GM18507 (cell line): ENCODE measurements around the gene NOMO2.
"Not testable (repeated sequence)": the region's sequence is repeated elsewhere in the genome, so short reads cannot be mapped to it uniquely, and the experiment has no call there.

Experiments
- DNase-seq: peaks from one replicate; pipeline ENCODE4 v3.0.0; 2011; ENCODE audit warnings: low read depth; ENCODE audit not compliant: insufficient read length; ENCODE audit errors: extremely low spot score
- FAIRE-seq: peaks from 2 replicates; lab custom pipeline; 2011; peaks lifted over from hg19 to GRCh38; lab: Jason Lieb, UNC

The NOMO2 gene

DNA sequence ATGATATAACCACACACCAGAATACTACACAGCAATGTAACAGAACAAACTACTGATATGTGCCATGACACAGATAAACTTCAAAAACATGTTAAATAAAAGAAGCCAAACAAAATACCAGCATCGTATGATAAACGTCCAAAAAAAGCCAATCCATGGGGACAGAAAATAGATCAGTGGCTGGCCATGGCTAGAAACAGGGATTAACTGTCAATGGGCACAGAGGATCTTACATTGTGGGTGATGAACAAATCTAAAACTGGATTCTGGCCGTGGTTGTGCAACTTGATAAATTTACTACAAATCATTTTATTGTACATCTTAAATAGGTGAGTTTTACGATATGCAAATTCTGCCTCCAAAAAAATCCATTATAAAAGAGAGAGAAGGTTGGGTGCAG, 35.4 kb downstream of the NOMO2 start:
- not testable (repeated sequence) for DNase-seq, FAIRE-seq

DNA sequence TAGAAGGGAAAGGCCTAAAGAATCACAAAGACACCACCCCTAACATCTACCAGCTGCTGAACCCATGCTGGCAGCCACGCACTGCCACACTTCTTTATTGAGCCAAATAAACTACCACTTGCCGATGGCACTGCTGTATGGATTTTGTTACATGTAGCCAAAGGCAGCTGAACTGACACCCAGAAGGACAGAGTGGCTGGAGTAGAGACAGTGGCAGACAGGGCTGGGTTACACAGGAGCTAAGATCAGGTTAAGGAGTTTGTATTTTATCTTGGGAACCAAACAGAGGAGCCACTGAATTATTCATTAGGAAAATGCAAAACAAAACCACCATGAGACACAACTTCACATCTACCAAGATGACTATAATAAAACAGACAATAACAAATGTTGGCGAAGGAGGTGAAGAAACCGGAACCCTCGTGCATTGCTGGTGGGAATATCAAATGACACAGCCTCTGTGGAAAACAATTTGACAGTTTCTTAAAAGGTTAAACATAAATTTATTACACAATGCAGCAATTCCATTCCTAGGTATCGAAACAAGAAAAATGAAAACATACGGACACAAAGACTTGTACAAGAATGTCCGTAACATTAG, 35.9 kb downstream of the NOMO2 start:
- DNase-seq, FAIRE-seq: not testable (repeated sequence)

DNA sequence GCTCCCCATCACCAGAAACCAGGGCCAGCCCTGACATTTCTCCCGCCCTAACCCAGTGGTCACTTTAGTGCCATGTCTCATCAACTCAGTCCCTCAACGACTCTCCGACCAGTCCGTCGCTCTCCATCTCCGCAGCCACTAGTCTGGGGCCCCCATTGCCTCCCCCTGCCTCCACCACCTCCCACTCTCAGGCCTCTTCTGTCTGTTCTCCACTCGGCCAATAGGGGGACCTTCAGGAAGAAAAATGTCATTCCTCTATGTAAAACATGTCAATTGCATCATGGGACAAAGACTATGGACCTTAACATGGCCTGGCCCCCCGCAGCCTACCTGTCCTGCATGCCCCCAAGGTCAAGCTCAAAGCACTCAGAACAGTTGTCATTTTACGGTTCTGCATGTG, 39.3 kb downstream of the NOMO2 start:
- not testable (repeated sequence) for FAIRE-seq, DNase-seq

DNA sequence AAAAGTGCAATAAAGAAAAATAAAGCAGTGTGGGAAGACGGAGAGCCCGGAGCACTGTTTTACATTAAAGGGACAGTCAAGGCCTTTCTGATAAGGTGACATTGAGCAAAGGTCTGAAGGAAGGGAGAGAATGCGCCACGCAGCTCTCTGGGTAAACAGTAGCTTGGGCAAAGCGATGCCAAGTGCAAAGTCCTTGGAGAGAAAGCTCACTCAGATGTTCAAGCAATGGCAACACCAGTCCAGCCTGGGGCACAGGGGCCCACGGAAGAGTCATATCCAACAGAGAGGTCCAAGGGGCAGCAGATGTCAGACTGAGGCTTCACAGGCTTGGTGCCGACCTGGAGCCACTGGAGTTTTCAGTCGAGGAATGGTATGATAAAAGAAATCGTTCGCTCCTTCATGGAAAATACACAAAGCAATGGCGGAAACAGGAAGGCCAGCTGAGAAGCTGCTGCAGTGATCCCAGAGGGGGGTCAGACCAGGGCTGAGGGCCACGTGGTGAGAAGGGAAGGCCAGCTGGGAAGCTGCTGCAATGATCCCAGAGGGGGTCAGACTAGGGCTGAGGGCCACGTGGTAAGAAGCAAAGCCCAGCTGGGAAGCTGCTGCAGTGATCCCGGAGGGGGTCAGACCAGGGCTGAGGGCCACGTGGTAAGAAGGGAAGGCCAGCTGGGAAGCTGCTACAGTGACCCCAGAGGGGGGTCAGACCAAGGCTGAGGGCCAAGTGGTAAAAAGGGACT, 40.3 kb downstream of the NOMO2 start:
- FAIRE-seq, DNase-seq: not testable (repeated sequence)

DNA sequence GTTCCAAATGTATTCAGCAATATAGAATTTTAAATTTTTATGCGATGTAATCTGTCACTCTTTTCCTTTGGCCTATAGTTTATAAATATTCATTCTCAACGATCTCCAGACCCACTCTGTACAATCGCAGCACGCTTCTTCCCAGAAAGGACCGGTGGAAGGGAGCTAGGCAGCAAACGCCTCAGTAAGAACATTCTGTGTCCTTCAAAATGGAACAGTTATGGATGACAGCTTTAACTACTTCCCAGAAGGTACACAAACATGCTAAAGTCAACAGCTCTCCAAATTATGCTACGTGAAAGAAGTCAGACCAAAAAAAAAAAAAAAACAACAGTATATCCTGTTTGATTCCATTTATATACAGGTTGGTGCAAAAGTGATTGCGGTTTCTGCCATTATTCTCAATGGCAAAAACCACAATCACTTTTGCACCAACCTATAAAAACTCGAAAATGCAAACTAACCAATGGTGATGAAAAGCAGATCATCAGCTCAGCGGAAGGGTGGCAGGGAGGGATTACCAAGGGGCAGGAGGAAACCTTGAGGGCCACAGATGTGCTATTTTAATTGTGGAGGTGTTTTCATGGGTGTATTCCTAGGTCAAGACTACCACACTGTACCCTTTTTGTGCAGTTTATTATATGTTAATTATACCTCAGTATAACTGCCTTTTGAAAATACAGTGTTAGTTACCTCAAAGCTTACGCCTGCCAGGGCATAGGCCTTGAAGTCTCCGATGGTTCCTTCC, 43.2 kb downstream of the NOMO2 start:
- not testable (repeated sequence) for DNase-seq, FAIRE-seq

DNA sequence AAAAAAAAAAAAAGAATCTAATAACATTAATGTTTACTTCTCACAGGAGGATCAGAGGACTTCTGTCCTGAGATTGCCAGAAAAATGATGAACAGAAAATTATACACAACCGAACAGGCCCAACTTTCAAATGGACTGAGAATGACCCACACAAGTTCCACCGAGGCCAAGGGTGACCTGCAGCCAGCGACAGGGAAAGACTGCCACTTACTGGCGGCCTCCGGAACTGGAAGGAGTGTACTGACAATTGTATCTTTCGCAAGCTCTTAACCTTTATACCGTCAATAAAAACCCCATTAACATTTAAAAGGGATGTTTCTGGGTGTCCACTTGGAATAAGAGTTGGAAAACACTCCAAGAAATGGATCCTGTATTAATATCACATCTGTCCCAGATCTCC, 63.5 kb downstream of the NOMO2 start:
- not testable (repeated sequence) for DNase-seq

DNA sequence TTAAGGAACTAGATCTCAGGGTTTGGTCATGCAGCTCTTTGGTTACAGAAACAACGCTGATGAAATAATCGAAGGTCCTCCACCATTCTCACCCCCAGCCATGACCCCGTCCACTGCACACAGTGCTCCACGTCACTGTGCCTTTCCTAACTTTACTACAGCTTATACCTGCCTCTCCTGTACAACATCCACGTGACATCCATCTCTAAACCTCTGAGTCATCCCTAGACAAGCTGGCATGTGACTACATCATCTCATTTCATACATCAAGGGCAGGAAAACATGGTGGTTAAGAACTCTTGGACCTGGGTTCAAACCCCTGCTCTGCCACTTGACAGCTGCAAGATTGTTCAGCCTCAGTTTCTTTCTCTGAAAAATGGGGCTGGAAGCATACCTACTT, 64.9 kb downstream of the NOMO2 start:
- not testable (repeated sequence) for DNase-seq, FAIRE-seq

More for the DNA sequence above, 63.5 kb downstream of the NOMO2 start:
- not testable (repeated sequence) for FAIRE-seq

DNA sequence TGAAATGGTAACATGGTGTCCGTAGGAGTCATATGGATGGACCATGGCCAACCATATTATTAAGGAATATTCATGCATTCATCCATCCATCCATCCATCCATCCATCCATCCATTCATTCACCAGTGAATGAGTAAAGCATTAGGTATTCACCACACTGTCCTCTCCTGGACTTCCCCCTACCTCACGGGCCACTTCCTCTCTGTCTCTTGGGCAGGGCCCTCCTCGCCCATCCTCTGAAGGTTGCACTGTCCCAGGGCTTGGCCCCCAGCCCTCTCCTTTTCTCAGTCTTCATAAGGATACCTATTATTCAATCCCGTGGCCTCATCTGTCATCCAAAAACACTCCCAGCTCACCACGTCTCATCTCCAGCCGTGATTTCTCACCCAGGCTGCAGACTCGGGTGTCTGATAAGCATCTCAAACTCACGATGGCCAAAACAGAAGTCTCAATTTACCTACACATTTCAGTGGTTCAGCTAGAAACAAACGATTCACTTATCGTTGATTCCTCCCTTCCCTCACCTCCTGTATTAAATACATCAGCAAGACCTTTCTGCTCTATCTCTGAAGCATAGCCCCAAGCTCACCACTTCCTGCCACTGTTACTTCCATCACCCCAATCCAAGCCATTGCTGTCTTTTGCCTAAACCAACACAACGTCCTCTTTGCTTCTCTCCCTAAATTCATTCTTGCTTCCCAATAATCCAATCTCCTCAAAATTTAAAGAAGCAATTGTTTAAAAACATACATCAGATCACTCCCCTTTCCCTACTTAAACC, 69.6 kb downstream of the NOMO2 start:
- not testable (repeated sequence) for DNase-seq, FAIRE-seq

DNA sequence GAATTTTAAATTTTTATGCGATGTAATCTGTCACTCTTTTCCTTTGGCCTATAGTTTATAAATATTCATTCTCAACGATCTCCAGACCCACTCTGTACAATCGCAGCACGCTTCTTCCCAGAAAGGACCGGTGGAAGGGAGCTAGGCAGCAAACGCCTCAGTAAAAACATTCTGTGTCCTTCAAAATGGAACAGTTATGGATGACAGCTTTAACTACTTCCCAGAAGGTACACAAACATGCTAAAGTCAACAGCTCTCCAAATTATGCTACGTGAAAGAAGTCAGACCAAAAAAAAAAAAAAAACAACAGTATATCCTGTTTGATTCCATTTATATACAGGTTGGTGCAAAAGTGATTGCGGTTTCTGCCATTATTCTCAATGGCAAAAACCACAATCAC, 125.9 kb downstream of the NOMO2 start:
- FAIRE-seq, DNase-seq: not testable (repeated sequence)

DNA sequence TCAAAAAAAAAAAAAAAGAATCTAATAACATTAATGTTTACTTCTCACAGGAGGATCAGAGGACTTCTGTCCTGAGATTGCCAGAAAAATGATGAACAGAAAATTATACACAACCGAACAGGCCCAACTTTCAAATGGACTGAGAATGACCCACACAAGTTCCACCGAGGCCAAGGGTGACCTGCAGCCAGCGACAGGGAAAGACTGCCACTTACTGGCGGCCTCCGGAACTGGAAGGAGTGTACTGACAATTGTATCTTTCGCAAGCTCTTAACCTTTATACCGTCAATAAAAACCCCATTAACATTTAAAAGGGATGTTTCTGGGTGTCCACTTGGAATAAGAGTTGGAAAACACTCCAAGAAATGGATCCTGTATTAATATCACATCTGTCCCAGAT, 146.1 kb downstream of the NOMO2 start:
- FAIRE-seq: not testable (repeated sequence)

DNA sequence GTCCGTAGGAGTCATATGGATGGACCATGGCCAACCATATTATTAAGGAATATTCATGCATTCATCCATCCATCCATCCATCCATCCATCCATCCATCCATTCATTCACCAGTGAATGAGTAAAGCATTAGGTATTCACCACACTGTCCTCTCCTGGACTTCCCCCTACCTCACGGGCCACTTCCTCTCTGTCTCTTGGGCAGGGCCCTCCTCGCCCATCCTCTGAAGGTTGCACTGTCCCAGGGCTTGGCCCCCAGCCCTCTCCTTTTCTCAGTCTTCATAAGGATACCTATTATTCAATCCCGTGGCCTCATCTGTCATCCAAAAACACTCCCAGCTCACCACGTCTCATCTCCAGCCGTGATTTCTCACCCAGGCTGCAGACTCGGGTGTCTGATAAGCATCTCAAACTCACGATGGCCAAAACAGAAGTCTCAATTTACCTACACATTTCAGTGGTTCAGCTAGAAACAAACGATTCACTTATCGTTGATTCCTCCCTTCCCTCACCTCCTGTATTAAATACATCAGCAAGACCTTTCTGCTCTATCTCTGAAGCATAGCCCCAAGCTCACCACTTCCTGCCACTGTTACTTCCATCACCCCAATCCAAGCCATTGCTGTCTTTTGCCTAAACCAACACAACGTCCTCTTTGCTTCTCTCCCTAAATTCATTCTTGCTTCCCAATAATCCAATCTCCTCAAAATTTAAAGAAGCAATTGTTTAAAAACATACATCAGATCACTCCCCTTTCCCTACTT, 152.2 kb downstream of the NOMO2 start:
- not testable (repeated sequence) for DNase-seq, FAIRE-seq

More for the DNA sequence above, 146.1 kb downstream of the NOMO2 start:
- not testable (repeated sequence) for DNase-seq

DNA sequence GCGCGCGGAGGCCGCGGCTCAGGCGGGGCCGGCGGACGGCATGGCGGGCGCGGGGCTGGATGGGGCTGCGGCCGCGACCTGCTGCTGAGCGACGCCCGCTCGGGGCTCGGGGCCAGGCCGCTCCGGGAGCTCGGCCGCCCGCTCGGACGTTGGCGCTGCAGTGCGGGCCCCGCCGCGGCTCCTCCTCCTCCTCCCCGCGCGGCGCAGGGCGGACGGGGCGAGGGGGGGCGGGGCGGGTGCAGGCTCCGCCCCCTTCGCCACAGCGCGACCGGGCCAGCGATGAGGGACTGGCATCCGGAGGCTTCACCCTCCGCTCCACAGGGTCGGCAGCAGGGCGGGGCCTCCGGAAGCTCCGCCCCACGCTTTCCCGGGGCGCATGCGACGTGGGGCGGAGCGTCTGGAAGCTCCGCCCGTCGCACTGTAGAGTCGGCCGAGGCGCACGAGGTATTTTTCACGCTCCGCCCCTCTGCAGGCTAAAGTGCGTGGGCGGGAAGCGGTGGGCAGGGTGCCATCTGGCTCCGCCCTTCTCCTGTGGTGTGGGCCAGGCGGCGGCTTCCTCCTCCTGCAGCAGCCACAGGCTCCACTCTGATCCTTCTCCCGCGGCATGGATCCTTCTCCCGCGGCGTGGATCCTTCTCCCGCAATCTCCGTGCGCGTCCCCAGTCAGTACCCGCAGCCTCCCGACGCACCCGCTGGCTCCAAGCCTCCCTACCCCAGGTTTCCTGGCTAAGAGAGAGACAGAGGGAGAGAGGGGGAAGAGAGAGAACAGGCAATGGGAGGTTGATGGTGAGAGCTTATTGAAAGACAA, 159.8 kb downstream of the NOMO2 start:
- FAIRE-seq, DNase-seq: not testable (repeated sequence)

DNA sequence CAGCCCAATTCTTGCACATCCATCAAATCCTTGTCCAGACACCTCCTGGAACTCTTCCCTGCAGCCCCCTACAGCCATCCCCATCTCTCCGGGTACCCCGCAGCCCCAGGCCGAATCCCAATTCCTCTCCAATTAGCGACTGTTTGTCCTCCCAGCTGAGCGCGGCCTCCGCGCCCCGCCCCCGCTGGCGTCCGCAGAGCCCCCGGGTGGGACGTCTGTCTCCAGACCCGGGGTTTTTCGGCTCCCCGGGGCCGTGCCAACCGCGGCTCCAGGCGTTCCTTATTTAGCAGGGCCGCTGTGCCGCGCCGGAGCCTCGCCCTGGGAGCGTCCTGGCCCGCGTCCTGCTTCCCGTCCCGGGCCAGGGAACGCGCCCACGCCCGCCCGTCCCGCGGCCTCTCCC, 160.7 kb downstream of the NOMO2 start:
- FAIRE-seq, DNase-seq: not testable (repeated sequence)

DNA sequence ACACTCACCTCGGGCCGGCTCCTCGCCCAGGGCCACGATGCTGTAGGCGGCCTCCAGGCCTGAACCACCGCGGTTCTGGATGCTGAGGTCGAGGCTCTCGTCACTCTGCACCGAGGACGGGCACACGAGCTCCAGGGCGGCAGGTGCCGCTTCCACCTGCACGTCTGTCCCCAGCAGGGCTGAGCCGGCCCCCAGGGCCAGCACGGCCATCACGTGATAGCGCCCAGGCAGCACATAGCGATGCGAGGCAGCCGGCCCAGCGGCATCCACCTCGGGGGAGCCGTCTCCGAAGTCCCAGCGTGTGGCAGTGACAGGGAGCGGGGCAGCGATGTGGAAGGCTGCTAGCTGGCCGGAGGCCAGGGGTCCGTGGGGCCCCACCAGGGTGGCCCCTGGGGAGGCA, 167.5 kb downstream of the NOMO2 start:
- FAIRE-seq, DNase-seq: not testable (repeated sequence)

DNA sequence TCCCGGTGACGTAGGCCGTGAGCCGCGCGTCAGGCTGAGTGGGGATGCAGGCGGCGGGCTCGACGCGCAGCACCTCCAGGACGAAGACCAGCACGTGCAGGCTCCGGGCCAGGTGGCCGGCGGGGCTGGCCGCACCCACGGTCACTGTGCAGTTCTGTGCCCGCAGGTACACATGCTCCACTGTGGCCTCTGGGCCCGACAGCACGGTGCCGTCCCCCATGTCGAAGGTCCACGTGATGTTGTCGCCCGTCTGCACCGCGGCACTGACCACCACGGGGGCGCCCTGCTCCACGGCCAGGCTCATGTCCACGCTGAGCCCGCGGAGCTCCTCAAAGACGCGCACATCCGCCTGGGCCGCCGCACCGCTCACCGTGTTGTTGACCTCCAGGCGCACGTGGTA, 174.1 kb downstream of the NOMO2 start:
- not testable (repeated sequence) for DNase-seq, FAIRE-seq

DNA sequence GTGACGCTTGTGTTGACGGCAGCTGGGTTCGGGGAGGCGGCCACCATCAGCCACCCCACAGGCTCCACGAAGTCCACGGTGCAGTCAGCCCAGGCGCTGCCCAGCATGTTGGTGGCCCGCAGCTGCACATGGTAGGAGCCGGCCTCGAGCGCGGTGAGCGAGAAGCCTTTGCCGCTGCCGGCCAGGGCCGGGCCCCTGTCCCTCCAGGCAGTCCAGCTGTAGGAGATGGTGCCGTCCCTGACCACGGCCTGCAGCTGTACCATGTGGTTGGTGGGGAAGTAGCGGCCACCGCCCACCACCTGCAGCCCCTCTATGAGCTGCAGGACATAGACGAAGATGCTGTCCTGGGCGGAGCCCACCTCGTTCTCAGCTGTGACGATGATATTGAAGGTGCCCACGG, 175.4 kb downstream of the NOMO2 start:
- DNase-seq, FAIRE-seq: not testable (repeated sequence)

DNA sequence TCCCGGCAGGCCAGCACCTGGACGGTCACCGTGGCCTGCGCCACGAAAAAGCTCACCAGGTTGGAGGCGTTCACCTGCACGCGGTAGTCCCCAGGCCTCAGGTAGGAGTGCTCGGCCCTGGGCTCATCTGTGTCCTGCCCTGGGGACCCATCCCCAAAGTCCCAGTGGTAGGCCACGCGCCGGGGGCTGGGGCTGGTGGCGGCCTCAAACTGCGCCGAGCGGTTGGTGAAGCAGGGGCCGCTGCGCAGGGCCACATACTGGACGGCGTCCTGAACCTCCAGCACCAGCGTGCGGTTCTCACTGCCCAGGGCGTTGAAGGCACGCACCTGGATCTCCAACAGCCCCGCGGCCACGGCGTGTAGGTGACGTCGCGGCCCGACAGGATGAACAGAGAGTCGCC, 176.6 kb downstream of the NOMO2 start:
- not testable (repeated sequence) for FAIRE-seq, DNase-seq

DNA sequence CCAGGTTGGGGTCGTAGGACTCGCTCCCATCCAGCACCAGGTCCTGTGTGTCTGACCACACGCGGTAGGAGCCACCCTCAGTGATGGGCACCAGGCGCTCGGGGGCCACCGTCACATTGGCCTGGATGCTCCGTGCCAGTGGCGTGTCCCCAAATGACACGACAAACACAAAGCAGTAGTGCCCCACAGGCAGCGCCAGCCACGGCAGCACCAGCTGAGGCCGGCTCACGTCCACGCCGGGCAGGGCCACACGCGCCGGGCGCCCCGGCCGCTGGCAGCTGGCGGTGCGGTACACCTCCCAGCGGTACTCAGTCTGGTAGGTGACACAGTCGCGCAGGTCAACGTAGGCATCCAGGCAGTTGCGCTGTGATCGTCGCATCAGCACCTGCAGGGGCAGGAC, 177.0 kb downstream of the NOMO2 start:
- not testable (repeated sequence) for DNase-seq, FAIRE-seq
